Colonic mucosa (tissue), 4 donors: ENCODE measurements around the gene QRICH2. TPM values are rescaled to one million over a fixed set of nuclear protein-coding genes. Genes with fewer than 3 reads are reported as not detected.
"Not testable (repeated sequence)": the region's sequence is repeated elsewhere in the genome, so short reads cannot be mapped to it uniquely, and the experiment has no call there.

Experiments
- DNase-seq: peaks from one replicate; pipeline ENCODE4 v3.0.0-alpha.2; 2020
- H3K27ac ChIP-seq: fragments of 200-600 bp; one replicate; pipeline ENCODE4 v1.8.0; 2021
- H3K27me3 ChIP-seq: fragments of 200-600 bp; one replicate; pipeline ENCODE4 v1.8.0; 2021
- H3K36me3 ChIP-seq: fragments of 200-600 bp; one replicate; pipeline ENCODE4 v1.8.0; 2021
- H3K4me1 ChIP-seq: fragments of 200-600 bp; one replicate; pipeline ENCODE4 v1.8.0; 2021; ENCODE audit warnings: mild to moderate bottlenecking
- H3K4me3 ChIP-seq: fragments of 200-600 bp; one replicate; pipeline ENCODE4 v1.8.0; 2021
- H3K9ac ChIP-seq, 2 donors: one replicate each; pipeline ENCODE4 v1.7.0; 2013; ENCODE audit warnings: control low read depth in 2 of 2, low read depth in 2 of 2, low read length in 2 of 2
- H3K9me3 ChIP-seq: fragments of 200-600 bp; one replicate; pipeline ENCODE4 v1.8.0; 2021
- CTCF ChIP-seq: fragments of 200-600 bp; IDR thresholded peaks from one replicate; pipeline ENCODE4 v1.8.0; 2022; ENCODE audit warnings: antibody characterized with exemption, mild to moderate bottlenecking
- intact Hi-C: fragments of 100-400 bp; cut with DNase I; formaldehyde crosslinking; loops from one replicate; pipeline ENCODE4 v1.14.1; 2022
- total RNA-seq, 2 donors: library from RNA; stranded (reverse); fragmentation: NEBNext Ultra II Directional in 1 of 2; extraction: Animal tissue kit (Norgen Biotek cat#: 25700) in 1 of 2; gene quantifications; one replicate each; pipeline ENCODE4 v1.2.1, GENCODE V29; 2021
- donor health status: healthy.
- donor health status: DM: no; HTN: no; CAD: no.
- donor health status: DM: no; HTN: no; CAD: no.

Gene QRICH2
- total RNA-seq, 2 donors from 2014 or later: 1.2 to 5.7 TPM

- no peak overlapping the region for H3K4me3 ChIP-seq
- TF ChIP-seq CTCF: no peak
- H3K4me1 ChIP-seq: no peaks in the 10 kb centered on the region
- no peak overlapping the region for H3K27ac ChIP-seq
- H3K9ac ChIP-seq: no peak overlapping the region
- no peak for DNase-seq
- no peaks in the 10 kb centered on the region for H3K36me3 ChIP-seq
- H3K27me3 ChIP-seq: no peaks in the 10 kb centered on the region
- H3K9me3 ChIP-seq: no peaks in the 10 kb centered on the region
- intact Hi-C loops: loop anchor here (5.0 to 10.0 kb wide), 2 partner anchors 43 to 195 kb away; partner anchors contain the start of genes PRPSAP1 and RHBDF2
These were observed 1.4 kb upstream of the QRICH2 start for GRCh38 chr17:76309461-76309860.

GRCh38 chr17:76307299-76307965 lies 644 bp downstream of the QRICH2 start:
- no peak overlapping the region for H3K9ac ChIP-seq
- H3K27me3 ChIP-seq: no peaks in the 10 kb centered on the region
- no peak overlapping the region for H3K27ac ChIP-seq
- intact Hi-C loops: loop anchor here (5.0 to 10.0 kb wide), 2 partner anchors 45 to 197 kb away; partner anchors contain the start of genes PRPSAP1 and RHBDF2
- DNase-seq: no peak
- H3K36me3 ChIP-seq: no peaks in the 10 kb centered on the region
- H3K9me3 ChIP-seq: no peaks in the 10 kb centered on the region
- TF ChIP-seq CTCF: no peak
- no peaks in the 10 kb centered on the region for H3K4me1 ChIP-seq
- no peak overlapping the region for H3K4me3 ChIP-seq

GRCh38 chr17:76305135-76305454 lies 3.0 kb downstream of the QRICH2 start:
- H3K27ac ChIP-seq, H3K4me3 ChIP-seq, DNase-seq, H3K9ac ChIP-seq, H3K9me3 ChIP-seq, H3K36me3 ChIP-seq, H3K27me3 ChIP-seq, H3K4me1 ChIP-seq: not testable (repeated sequence)
- intact Hi-C loops: loop anchor here (5.0 to 10.0 kb wide), 2 partner anchors 47 to 200 kb away; partner anchors contain the start of genes PRPSAP1 and RHBDF2

GRCh38 chr17:76304226-76305134 lies 3.6 kb downstream of the QRICH2 start:
- Histone ChIP-seq H3K4me1 (no peaks in the 10 kb centered on the region), H3K9ac (no peak overlapping the region), H3K27ac (no peak overlapping the region), H3K9me3 (no peaks in the 10 kb centered on the region), H3K27me3 (no peaks in the 10 kb centered on the region), H3K36me3 (no peaks in the 10 kb centered on the region), H3K4me3 (no peak overlapping the region)
- intact Hi-C loops: loop anchor here (5.0 to 10.0 kb wide), 2 partner anchors 48 to 200 kb away; partner anchors contain the start of genes PRPSAP1 and RHBDF2
- no peak for TF ChIP-seq CTCF
- no peak for DNase-seq

- intact Hi-C loops: loop anchor here (10.0 kb wide), 1 partner anchor 283 kb away; no protein-coding TSS in a partner anchor
- TF ChIP-seq CTCF: no peak
- H3K9me3 ChIP-seq: no peaks in the 10 kb centered on the region
- DNase-seq: no peak
- H3K4me3 ChIP-seq: no peak overlapping the region
- no peaks in the 10 kb centered on the region for H3K36me3 ChIP-seq
- H3K4me1 ChIP-seq: peaks cover 6% of the 10 kb centered on the region
- no peak overlapping the region for H3K9ac ChIP-seq
- H3K27me3 ChIP-seq: no peaks in the 10 kb centered on the region
- H3K27ac ChIP-seq: no peak overlapping the region
These were observed 10.6 kb downstream of the QRICH2 start for GRCh38 chr17:76297436-76297835.
